Glutamatergic neuron (in vitro differentiated cells): ENCODE results near the gene USP24. TPM values are rescaled to one million over a fixed set of nuclear protein-coding genes. Genes with fewer than 3 reads are reported as not detected.

ENCODE experiments used
- DNase-seq: peaks from one replicate; pipeline ENCODE4 v3.0.0; 2022
- H3K27ac Mint-ChIP-seq: one replicate; pipeline ENCODE4 v1.8.0; 2020; ENCODE audit warnings: mild to moderate bottlenecking, mixed read lengths, inconsistent platforms; ENCODE audit not compliant: unreplicated experiment
- H3K27me3 Mint-ChIP-seq: one replicate; pipeline ENCODE4 v1.8.0; 2020; ENCODE audit warnings: mild to moderate bottlenecking, moderate library complexity, mixed read lengths, inconsistent platforms; ENCODE audit not compliant: unreplicated experiment
- H3K36me3 Mint-ChIP-seq: one replicate; pipeline ENCODE4 v1.8.0; 2020; ENCODE audit warnings: mild to moderate bottlenecking, mixed read lengths, inconsistent platforms; ENCODE audit not compliant: unreplicated experiment
- H3K4me1 Mint-ChIP-seq: one replicate; pipeline ENCODE4 v1.8.0; 2020; ENCODE audit warnings: mild to moderate bottlenecking, low read depth, mixed read lengths, inconsistent platforms; ENCODE audit not compliant: unreplicated experiment
- H3K4me3 Mint-ChIP-seq: one replicate; pipeline ENCODE4 v1.8.0; 2020; ENCODE audit warnings: mild to moderate bottlenecking, mixed read lengths, inconsistent platforms; ENCODE audit not compliant: unreplicated experiment
- H3K9me3 Mint-ChIP-seq: one replicate; pipeline ENCODE4 v1.8.0; 2020; ENCODE audit warnings: mild to moderate bottlenecking, moderate library complexity, mixed read lengths, inconsistent platforms; ENCODE audit not compliant: unreplicated experiment
- CTCF ChIP-seq: fragments of 200-600 bp; sonication (generic); IDR thresholded peaks from one replicate; pipeline ENCODE4 v1.5.0; 2021; ENCODE audit not compliant: partially characterized antibody, unreplicated experiment
- total RNA-seq: library from RNA; stranded (reverse); fragmentation: NEBNext Ultra II Directional; extraction: Animal tissue kit (Norgen Biotek cat#: 25700); gene quantifications from one replicate; pipeline ENCODE4 v1.2.1, GENCODE V29; 2021; ENCODE audit not compliant: unreplicated experiment

The USP24 gene
- total RNA-seq, 1 donor from 2014 or later, result 54.6 TPM

- H3K27me3 Mint-ChIP-seq, result no peaks in the 10 kb centered on the region
- peaks cover 6% of the 10 kb centered on the region for H3K36me3 Mint-ChIP-seq
- DNase-seq, result no peak
- H3K9me3 Mint-ChIP-seq, result no peaks in the 10 kb centered on the region
- peaks cover 13% of the 10 kb centered on the region for H3K4me1 Mint-ChIP-seq
- no peak overlapping the region for H3K4me3 Mint-ChIP-seq
- no peak overlapping the region for H3K27ac Mint-ChIP-seq
- TF ChIP-seq CTCF, result no peak
These were observed 42.9 kb downstream of the USP24 start for GRCh38 chr1:55172272-55172671.

DNA sequence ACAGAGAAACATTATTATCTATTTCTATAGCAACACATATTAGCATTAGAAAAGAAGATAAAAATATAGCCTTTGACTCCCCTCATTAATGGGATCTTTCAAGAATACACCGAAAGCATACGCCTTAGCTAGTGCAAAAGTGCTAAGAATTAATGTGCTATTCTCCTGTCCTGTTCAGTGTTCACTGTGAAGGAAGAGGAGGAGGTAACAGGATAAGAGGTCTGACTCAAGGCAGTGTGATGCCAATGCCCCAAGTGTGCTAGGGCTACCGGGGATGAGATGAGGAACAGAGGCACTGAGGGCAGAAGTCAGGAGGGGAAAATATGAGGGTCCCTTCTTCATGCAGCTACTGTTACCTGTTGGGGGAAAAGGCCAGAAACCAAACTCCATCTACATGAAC is 43.5 kb downstream of the USP24 start:
- no peaks in the 10 kb centered on the region for H3K27me3 Mint-ChIP-seq
- peaks cover 14% of the 10 kb centered on the region for H3K4me1 Mint-ChIP-seq
- H3K27ac Mint-ChIP-seq, result no peak overlapping the region
- TF ChIP-seq CTCF, result no peak
- DNase-seq, result no peak
- no peaks in the 10 kb centered on the region for H3K9me3 Mint-ChIP-seq
- no peak overlapping the region for H3K4me3 Mint-ChIP-seq
- H3K36me3 Mint-ChIP-seq, result peaks cover 6% of the 10 kb centered on the region

DNA sequence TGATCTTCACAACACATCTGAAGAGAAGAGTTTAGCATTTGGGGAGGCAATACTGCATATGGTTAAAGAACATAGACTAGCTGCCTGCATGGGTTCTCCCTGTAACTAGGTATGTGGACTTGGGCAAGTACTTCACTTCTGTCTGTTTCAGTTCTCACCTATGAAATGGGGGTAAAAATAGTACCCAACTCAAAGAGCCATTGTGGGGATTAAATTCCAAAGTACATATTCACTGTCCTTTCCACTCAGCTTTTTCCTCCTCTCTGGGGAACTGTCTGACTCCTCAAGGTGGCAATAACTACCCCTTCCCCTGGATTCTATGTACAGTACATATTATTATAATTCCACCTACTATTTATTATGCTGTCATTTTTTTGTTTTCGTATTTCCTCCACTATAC is 44.7 kb downstream of the USP24 start:
- Mint-ChIP-seq H3K36me3 (peaks cover 6% of the 10 kb centered on the region), H3K4me3 (no peak overlapping the region), H3K4me1 (peaks cover 14% of the 10 kb centered on the region), H3K9me3 (no peaks in the 10 kb centered on the region), H3K27ac (no peak overlapping the region), H3K27me3 (no peaks in the 10 kb centered on the region)
- TF ChIP-seq CTCF, result no peak
- no peak for DNase-seq

DNA sequence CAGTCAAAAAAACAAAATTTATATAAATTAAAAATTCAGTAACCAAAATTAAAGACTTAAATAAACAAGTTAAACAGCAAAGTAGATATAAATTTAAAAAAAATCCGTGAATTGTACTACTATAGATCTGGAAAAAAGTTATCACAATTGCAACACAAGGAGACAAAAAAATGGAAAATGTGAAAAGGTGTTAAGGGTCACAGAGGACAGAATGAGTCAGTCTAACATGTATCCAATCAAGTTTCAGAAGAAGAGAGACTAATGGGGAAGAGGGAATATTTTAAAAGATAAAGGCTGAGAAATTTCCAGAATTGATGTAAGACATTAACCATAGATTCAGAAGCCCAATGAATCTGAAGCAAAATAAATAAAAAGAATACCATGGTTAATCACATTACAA is 46.0 kb downstream of the USP24 start:
- peaks cover 6% of the 10 kb centered on the region for H3K36me3 Mint-ChIP-seq
- no peak for TF ChIP-seq CTCF
- no peak for DNase-seq
- no peaks in the 10 kb centered on the region for H3K9me3 Mint-ChIP-seq
- no peak overlapping the region for H3K27ac Mint-ChIP-seq
- no peak overlapping the region for H3K4me3 Mint-ChIP-seq
- peaks cover 14% of the 10 kb centered on the region for H3K4me1 Mint-ChIP-seq
- H3K27me3 Mint-ChIP-seq, result no peaks in the 10 kb centered on the region

- TF ChIP-seq CTCF, result no peak
- no peaks in the 10 kb centered on the region for H3K9me3 Mint-ChIP-seq
- H3K27me3 Mint-ChIP-seq, result no peaks in the 10 kb centered on the region
- peaks cover 14% of the 10 kb centered on the region for H3K4me1 Mint-ChIP-seq
- peaks cover 6% of the 10 kb centered on the region for H3K36me3 Mint-ChIP-seq
- DNase-seq, result no peak
- H3K4me3 Mint-ChIP-seq, result no peak overlapping the region
- no peak overlapping the region for H3K27ac Mint-ChIP-seq
These were observed 46.8 kb downstream of the USP24 start for GRCh38 chr1:55168353-55168752.
